ENCODE data around the gene MDM2. TPM values are rescaled to one million over a fixed set of nuclear protein-coding genes. Genes with fewer than 3 reads are reported as not detected.
"Not testable (repeated sequence)": the region's sequence is repeated elsewhere in the genome, so short reads cannot be mapped to it uniquely, and the experiment has no call there.

The MDM2 gene
- total RNA-seq, 2 donors from 2014 or later = 102 to 137 TPM

DNA sequence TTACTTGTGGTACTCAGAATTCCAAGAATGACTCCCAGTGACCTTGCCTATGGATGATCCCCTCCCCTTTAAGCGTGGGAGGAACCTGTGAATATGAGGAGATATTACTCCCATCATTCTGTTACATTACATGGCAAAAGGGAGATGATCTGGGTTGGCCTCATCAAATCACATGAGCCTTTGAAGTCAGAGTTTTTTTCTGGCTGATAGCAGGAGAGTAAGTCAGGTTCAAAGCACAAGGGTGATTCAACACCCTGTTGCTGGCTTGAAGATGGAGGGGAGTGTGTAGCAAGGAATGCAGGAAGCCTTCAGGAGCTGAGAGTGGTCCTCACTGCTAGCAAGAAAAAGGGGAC, 9.1 kb upstream of the MDM2 start:
- no peak for DNase-seq
- TF ChIP-seq, protein P1, sequence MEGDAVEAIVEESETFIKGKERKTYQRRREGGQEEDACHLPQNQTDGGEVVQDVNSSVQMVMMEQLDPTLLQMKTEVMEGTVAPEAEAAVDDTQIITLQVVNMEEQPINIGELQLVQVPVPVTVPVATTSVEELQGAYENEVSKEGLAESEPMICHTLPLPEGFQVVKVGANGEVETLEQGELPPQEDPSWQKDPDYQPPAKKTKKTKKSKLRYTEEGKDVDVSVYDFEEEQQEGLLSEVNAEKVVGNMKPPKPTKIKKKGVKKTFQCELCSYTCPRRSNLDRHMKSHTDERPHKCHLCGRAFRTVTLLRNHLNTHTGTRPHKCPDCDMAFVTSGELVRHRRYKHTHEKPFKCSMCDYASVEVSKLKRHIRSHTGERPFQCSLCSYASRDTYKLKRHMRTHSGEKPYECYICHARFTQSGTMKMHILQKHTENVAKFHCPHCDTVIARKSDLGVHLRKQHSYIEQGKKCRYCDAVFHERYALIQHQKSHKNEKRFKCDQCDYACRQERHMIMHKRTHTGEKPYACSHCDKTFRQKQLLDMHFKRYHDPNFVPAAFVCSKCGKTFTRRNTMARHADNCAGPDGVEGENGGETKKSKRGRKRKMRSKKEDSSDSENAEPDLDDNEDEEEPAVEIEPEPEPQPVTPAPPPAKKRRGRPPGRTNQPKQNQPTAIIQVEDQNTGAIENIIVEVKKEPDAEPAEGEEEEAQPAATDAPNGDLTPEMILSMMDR (conservative IDR thresholded peaks at IDR 0.05) = no peak

DNA sequence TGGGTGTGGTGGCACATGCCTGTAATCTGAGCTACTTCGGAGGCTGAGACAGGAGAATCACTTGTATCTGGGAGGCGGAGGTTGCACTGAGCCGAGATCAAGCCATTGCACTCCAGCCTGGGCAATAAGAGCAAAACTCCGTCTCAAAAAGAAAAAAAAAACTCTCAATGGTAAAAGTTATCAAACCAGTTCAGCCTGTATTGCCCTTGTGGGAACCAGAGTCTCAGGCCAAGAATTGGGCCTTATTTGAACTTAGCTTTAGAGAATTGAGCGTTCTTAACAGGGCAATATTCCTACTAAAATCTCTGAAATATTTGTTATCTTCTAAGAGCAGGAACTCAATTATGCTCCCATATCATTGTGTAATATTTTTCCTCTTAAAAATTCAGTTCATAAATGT, 7.7 kb upstream of the MDM2 start:
- Mint-ChIP-seq H3K27ac (no peak overlapping the region), H3K9me3 (no peaks in the 10 kb centered on the region), H3K36me3 (ENCODE audit: low read depth) (no peaks in the 10 kb centered on the region), H3K4me1 (peaks cover 12% of the 10 kb centered on the region), H3K27me3 (ENCODE audit: insufficient read depth) (peaks cover 2% of the 10 kb centered on the region), H3K4me3 (no peak overlapping the region)
- TF ChIP-seq, protein P1 (conservative IDR thresholded peaks at IDR 0.05) = no peak
- Histone ChIP-seq H3K27ac (ENCODE audit: low read depth, low read length) (no peak overlapping the region), H3K27me3 (ENCODE audit: control insufficient read depth, insufficient read depth, low read length, poor library complexity, severe bottlenecking) (no peaks in the 10 kb centered on the region), H3K9ac (ENCODE audit: extremely low read depth, low read length, poor library complexity, severe bottlenecking) (no peak overlapping the region), H3K9me3 (ENCODE audit: control insufficient read depth, low read length) (no peaks in the 10 kb centered on the region), H3K36me3 (ENCODE audit: control insufficient read depth, insufficient read depth, low read length) (no peaks in the 10 kb centered on the region), H3K4me1 (ENCODE audit: control insufficient read depth, insufficient read depth, low read length) (no peaks in the 10 kb centered on the region), H3K4me3 (ENCODE audit: low read length) (no peak overlapping the region)
- WGBS, 2 experiments (ENCODE audit: insufficient coverage in 1 of 2, insufficient read length in 1 of 2) = 96 to 97% methylated on average over 4 to 5 of the region's 5 CpGs
- DNase-seq = no peak

More for the DNA sequence above, 9.1 kb upstream of the MDM2 start:
- H3K36me3 ChIP-seq (ENCODE audit: control insufficient read depth, insufficient read depth, low read length) = no peaks in the 10 kb centered on the region
- 67% methylated on average over 1 of the region's 1 CpG; no CpG with 5 or more reads in 1 of the 2 experiments for WGBS, 2 experiments (ENCODE audit: insufficient coverage in 1 of 2, insufficient read length in 1 of 2)
- peaks cover 2% of the 10 kb centered on the region for H3K27me3 Mint-ChIP-seq (ENCODE audit: insufficient read depth)
- H3K27ac Mint-ChIP-seq = no peak overlapping the region
- H3K4me3 Mint-ChIP-seq = no peak overlapping the region
- H3K4me1 Mint-ChIP-seq = no peaks in the 10 kb centered on the region
- H3K4me1 ChIP-seq (ENCODE audit: control insufficient read depth, insufficient read depth, low read length) = no peaks in the 10 kb centered on the region
- H3K9me3 Mint-ChIP-seq = no peaks in the 10 kb centered on the region
- no peaks in the 10 kb centered on the region for H3K9me3 ChIP-seq (ENCODE audit: control insufficient read depth, low read length)
- H3K27me3 ChIP-seq (ENCODE audit: control insufficient read depth, insufficient read depth, low read length, poor library complexity, severe bottlenecking) = no peaks in the 10 kb centered on the region
- H3K4me3 ChIP-seq (ENCODE audit: low read length) = no peak overlapping the region
- no peak overlapping the region for H3K9ac ChIP-seq (ENCODE audit: extremely low read depth, low read length, poor library complexity, severe bottlenecking)
- no peak overlapping the region for H3K27ac ChIP-seq (ENCODE audit: low read depth, low read length)
- H3K36me3 Mint-ChIP-seq (ENCODE audit: low read depth) = no peaks in the 10 kb centered on the region

DNA sequence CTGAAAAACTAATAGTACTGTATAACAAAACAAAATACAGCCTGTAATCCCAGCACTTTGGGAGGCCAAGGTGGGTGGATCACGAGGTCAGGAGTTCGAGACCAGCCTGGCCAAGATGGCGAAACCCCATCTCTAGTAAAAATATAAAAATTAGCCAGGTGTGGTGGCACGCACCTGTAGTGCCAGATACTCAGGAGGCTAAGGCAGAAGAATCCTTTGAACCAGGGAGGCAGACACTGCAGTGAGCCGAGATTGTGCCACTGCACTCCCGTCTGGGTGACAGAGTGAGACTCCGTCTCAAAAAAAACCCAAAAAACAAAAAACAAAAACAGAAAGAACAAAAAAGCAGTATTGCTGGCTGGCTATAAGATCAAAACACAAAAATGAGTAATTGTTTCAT, 6.9 kb upstream of the MDM2 start:
- H3K4me1 ChIP-seq (ENCODE audit: control insufficient read depth, insufficient read depth, low read length); H3K9me3 ChIP-seq (ENCODE audit: control insufficient read depth, low read length); H3K4me3 Mint-ChIP-seq; DNase-seq; H3K27me3 Mint-ChIP-seq (ENCODE audit: insufficient read depth); H3K27ac ChIP-seq (ENCODE audit: low read depth, low read length); H3K36me3 Mint-ChIP-seq (ENCODE audit: low read depth); H3K9ac ChIP-seq (ENCODE audit: extremely low read depth, low read length, poor library complexity, severe bottlenecking); H3K4me3 ChIP-seq (ENCODE audit: low read length); H3K36me3 ChIP-seq (ENCODE audit: control insufficient read depth, insufficient read depth, low read length); H3K27ac Mint-ChIP-seq; H3K27me3 ChIP-seq (ENCODE audit: control insufficient read depth, insufficient read depth, low read length, poor library complexity, severe bottlenecking); H3K9me3 Mint-ChIP-seq: not testable (repeated sequence)
- H3K4me1 Mint-ChIP-seq = peaks cover 20% of the 10 kb centered on the region
- WGBS, 2 experiments (ENCODE audit: insufficient coverage in 1 of 2, insufficient read length in 1 of 2) = 77 to 94% methylated on average over 4 to 7 of the region's 7 CpGs

DNA sequence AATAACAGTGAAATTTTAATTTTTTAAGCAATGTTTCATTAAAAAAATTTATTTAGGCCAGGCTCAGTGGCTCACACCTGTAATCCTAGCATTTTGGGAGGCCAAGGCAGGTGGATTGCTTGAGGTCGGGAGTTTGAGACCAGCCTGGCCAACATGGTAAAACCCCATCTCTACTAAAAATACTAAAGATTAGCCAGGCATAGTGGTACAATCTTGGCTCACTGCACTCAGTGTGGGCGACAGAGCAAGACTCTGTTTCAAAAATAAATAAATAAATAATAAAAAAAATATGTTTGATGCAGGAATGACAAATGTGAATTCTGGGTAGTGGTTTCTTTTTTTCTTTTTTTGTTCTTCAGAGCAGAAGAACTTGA, 5.6 kb upstream of the MDM2 start:
- not testable (repeated sequence) for H3K36me3 Mint-ChIP-seq (ENCODE audit: low read depth); H3K9me3 ChIP-seq (ENCODE audit: control insufficient read depth, low read length); H3K36me3 ChIP-seq (ENCODE audit: control insufficient read depth, insufficient read depth, low read length); H3K27ac Mint-ChIP-seq; H3K27me3 ChIP-seq (ENCODE audit: control insufficient read depth, insufficient read depth, low read length, poor library complexity, severe bottlenecking); H3K4me1 ChIP-seq (ENCODE audit: control insufficient read depth, insufficient read depth, low read length); H3K27ac ChIP-seq (ENCODE audit: low read depth, low read length); H3K9me3 Mint-ChIP-seq; DNase-seq; H3K27me3 Mint-ChIP-seq (ENCODE audit: insufficient read depth); H3K9ac ChIP-seq (ENCODE audit: extremely low read depth, low read length, poor library complexity, severe bottlenecking); H3K4me3 ChIP-seq (ENCODE audit: low read length); H3K4me3 Mint-ChIP-seq
- 86 to 100% methylated on average over 1 of the region's 2 CpGs for WGBS, 2 experiments (ENCODE audit: insufficient coverage in 1 of 2, insufficient read length in 1 of 2)
- peaks cover 22% of the 10 kb centered on the region for H3K4me1 Mint-ChIP-seq

DNA sequence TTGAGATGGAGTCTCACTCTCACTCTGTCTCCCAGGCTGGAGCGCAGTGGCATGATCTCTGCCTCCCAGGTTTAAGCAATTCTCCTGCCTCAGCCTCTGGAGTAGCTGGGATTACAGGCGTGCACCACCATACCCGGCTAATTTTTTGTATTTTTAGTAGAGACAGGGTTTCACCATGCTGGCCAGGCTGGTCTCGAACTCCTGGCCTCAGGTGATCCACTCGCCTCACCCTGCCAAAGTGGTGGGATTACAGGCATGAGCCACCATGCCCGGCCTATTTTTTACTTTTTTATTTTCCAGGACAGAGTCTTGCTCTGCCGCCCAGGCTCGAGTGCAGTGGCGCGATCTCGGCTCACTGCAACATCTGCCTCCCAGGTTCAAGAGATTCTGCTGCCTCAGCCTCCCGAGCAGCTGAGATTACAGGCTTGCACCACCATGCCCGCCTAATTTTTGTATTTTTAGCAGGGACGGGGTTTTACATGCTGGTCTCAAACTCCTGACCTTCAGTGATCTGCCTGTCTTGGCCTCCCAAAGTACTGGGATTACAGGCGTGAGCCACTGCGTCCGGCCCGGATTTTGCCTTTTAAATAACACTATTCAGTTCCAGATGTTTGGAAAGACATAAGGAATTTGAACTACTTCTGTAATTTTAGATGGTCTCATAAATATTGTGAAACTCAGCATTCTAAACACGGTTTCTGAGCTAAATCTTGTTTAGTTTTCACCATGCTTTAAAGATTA, 4.9 kb upstream of the MDM2 start:
- WGBS, 2 experiments (ENCODE audit: insufficient coverage in 1 of 2, insufficient read length in 1 of 2) = 93 to 96% methylated on average over 17 to 19 of the region's 19 CpGs
- H3K4me1 ChIP-seq (ENCODE audit: control insufficient read depth, insufficient read depth, low read length); H3K9me3 ChIP-seq (ENCODE audit: control insufficient read depth, low read length); H3K9me3 Mint-ChIP-seq; H3K27ac Mint-ChIP-seq; H3K9ac ChIP-seq (ENCODE audit: extremely low read depth, low read length, poor library complexity, severe bottlenecking); DNase-seq; H3K27ac ChIP-seq (ENCODE audit: low read depth, low read length); H3K4me3 ChIP-seq (ENCODE audit: low read length); H3K4me3 Mint-ChIP-seq; H3K27me3 Mint-ChIP-seq (ENCODE audit: insufficient read depth); H3K36me3 Mint-ChIP-seq (ENCODE audit: low read depth); H3K27me3 ChIP-seq (ENCODE audit: control insufficient read depth, insufficient read depth, low read length, poor library complexity, severe bottlenecking); H3K36me3 ChIP-seq (ENCODE audit: control insufficient read depth, insufficient read depth, low read length): not testable (repeated sequence)
- H3K4me1 Mint-ChIP-seq = peaks cover 22% of the 10 kb centered on the region

Measured in endodermal cell (in vitro differentiated cells).